Stimulated activated CD4-positive, alpha-beta T cell treated with anti-CD3 and anti-CD28 coated beads, Interleukin-4, amount 100 ng/mL, for 1 hour (primary cell): ENCODE results near the gene OBI1.

Source experiments
- DNase-seq: peaks from one replicate; pipeline ENCODE4 v3.0.0-alpha.2; 2020

Gene OBI1

GRCh38 chr13:78572459-78572858 is 86.5 kb downstream of the OBI1 start:
- DNase-seq: no peak

- no peak for DNase-seq
These were observed 89.9 kb downstream of the OBI1 start for GRCh38 chr13:78569029-78569428.

- DNase-seq: no peak
These were observed 92.3 kb downstream of the OBI1 start for GRCh38 chr13:78566631-78567030.
